HepG2 (cell line): ENCODE measurements around the gene MAPK8IP3. TPM values are rescaled to one million over a fixed set of nuclear protein-coding genes. Genes with fewer than 3 reads are reported as not detected.

Experiments used
- CEBPG ChIP-seq: IDR thresholded peaks from 2 replicates; pipeline ENCODE4 v1.6.1; 2016
- DDIT3 ChIP-seq: sonication (generic); formaldehyde crosslinking; IDR thresholded peaks from 2 replicates; pipeline ENCODE4 v1.4.0; 2020; ENCODE audit warnings: mild to moderate bottlenecking, missing genetic modification reagents
- MED13 ChIP-seq: sonication (generic); formaldehyde crosslinking; IDR thresholded peaks from 2 replicates; pipeline ENCODE4 v1.5.0; 2020; ENCODE audit warnings: missing genetic modification reagents
- MED8 ChIP-seq: sonication (generic); formaldehyde crosslinking; IDR thresholded peaks from 2 replicates; pipeline ENCODE4 v1.8.1; 2023; ENCODE audit warnings: mild to moderate bottlenecking, missing genetic modification reagents; ENCODE audit not compliant: insufficient replicate concordance
- NFIB ChIP-seq: sonication (generic); formaldehyde crosslinking; IDR thresholded peaks from 2 replicates; pipeline ENCODE4 v1.9.0; 2021; ENCODE audit warnings: missing genetic modification reagents, mild to moderate bottlenecking, borderline replicate concordance
- NFKBIZ ChIP-seq: IDR thresholded peaks from 2 replicates; pipeline ENCODE4 v1.6.1; 2018; ENCODE audit warnings: missing genetic modification reagents, missing compliant biosample characterization
- PRMT3 ChIP-seq: sonication (generic); formaldehyde crosslinking; IDR thresholded peaks from 2 replicates; pipeline ENCODE4 v1.8.1; 2022; ENCODE audit warnings: low read depth, mild to moderate bottlenecking, moderate library complexity, missing genetic modification reagents, borderline replicate concordance
- RBM39 ChIP-seq: fragments of 200-400 bp; formaldehyde crosslinking; IDR thresholded peaks from one replicate; pipeline ENCODE4 v1.6.1; 2018; ENCODE audit warnings: antibody characterized with exemption, mild to moderate bottlenecking, low read depth, low read length; ENCODE audit not compliant: poor library complexity, severe bottlenecking
- RFXAP ChIP-seq: sonication (generic); formaldehyde crosslinking; IDR thresholded peaks from 2 replicates; pipeline ENCODE4 v1.4.0; 2020; ENCODE audit warnings: missing genetic modification reagents, borderline replicate concordance
- SAFB2 ChIP-seq: sonication (generic); formaldehyde crosslinking; IDR thresholded peaks from 2 replicates; pipeline ENCODE4 v1.5.1; 2020; ENCODE audit warnings: missing genetic modification reagents, low read depth, mild to moderate bottlenecking, borderline replicate concordance
- SCMH1 ChIP-seq: sonication (generic); formaldehyde crosslinking; IDR thresholded peaks from 2 replicates; pipeline ENCODE4 v1.9.0; 2021; ENCODE audit warnings: missing genetic modification reagents, mild to moderate bottlenecking, borderline replicate concordance
- TEAD2 ChIP-seq: sonication (generic); formaldehyde crosslinking; IDR thresholded peaks from 2 replicates; pipeline ENCODE4 v1.9.0; 2021; ENCODE audit warnings: missing genetic modification reagents
- U2AF1 ChIP-seq: fragments of 200-400 bp; formaldehyde crosslinking; optimal IDR thresholded peaks from 2 replicates; pipeline ENCODE3; 2017; ENCODE audit warnings: mild to moderate bottlenecking, low read depth, low read length
- XBP1 ChIP-seq: sonication (generic); formaldehyde crosslinking; IDR thresholded peaks from 2 replicates; pipeline ENCODE4 v1.5.0; 2020; ENCODE audit warnings: missing genetic modification reagents
- ZFP36L2 ChIP-seq: sonication (generic); formaldehyde crosslinking; IDR thresholded peaks from 2 replicates; pipeline ENCODE4 v1.4.0; 2020; ENCODE audit warnings: missing genetic modification reagents
- ZFX ChIP-seq: sonication (generic); formaldehyde crosslinking; IDR thresholded peaks from 2 replicates; pipeline ENCODE4 v1.4.0; 2020; ENCODE audit warnings: mild to moderate bottlenecking, low read depth, missing genetic modification reagents, moderate library complexity
- ZNF274 ChIP-seq: sonication (generic); formaldehyde crosslinking; IDR thresholded peaks from 2 replicates; pipeline ENCODE4 v1.5.1; 2020; ENCODE audit warnings: mild to moderate bottlenecking, missing genetic modification reagents
- ZNF569 ChIP-seq: sonication (generic); formaldehyde crosslinking; IDR thresholded peaks from 2 replicates; pipeline ENCODE4 v1.5.0; 2020; ENCODE audit warnings: mild to moderate bottlenecking, missing genetic modification reagents, moderate library complexity, borderline replicate concordance
- ZNF619 ChIP-seq: sonication (generic); formaldehyde crosslinking; IDR thresholded peaks from 2 replicates; pipeline ENCODE4 v1.4.0; 2020; ENCODE audit warnings: mild to moderate bottlenecking, missing genetic modification reagents
- polyA plus RNA-seq, 8 experiments: library from polyadenylated mRNA; depleted of rRNA in 3 of 8; stranded (reverse) in 7 of 8; unstranded in 1 of 8; fragments of >200 nt; fragmentation: Illumina TruSeq in 4 of 8; extraction: Trizol in 4 of 8; gene quantifications; 2 replicates each; pipeline versions ENCODE4 v1.2.1 to v1.2.3, GENCODE V29; 2011 to 2016; ENCODE audit warnings: low read depth in 4 of 8, missing spikeins in 1 of 8, mixed read lengths in 1 of 8; ENCODE audit not compliant: insufficient read depth in 1 of 8
- total RNA-seq, 5 experiments: library from RNA; depleted of rRNA; stranded (reverse); fragments of >200 nt; fragmentation: Illumina TruSeq; extraction: Trizol; gene quantifications; 2 replicates each; pipeline ENCODE4 v1.2.3, GENCODE V29; 2016; ENCODE audit warnings: low read depth in 1 of 5
- TF ChIP-seq, protein P1 (sequence below): sonication (generic); formaldehyde crosslinking; IDR thresholded peaks from 2 replicates; pipeline ENCODE4 v1.4.0; 2020; ENCODE audit warnings: missing genetic modification reagents
- TF ChIP-seq, protein P2 (sequence below): sonication (generic); formaldehyde crosslinking; IDR thresholded peaks from 2 replicates; pipeline ENCODE4 v1.4.0; 2020; ENCODE audit warnings: missing genetic modification reagents; ENCODE audit errors: not compliant biosample characterization

MAPK8IP3 gene
- total and polyA plus RNA-seq, 2 of the 13 experiments (the other 11 are each of a cell fraction or from before 2014, with no cell fraction given) = 25.1 to 41.7 TPM

DNA sequence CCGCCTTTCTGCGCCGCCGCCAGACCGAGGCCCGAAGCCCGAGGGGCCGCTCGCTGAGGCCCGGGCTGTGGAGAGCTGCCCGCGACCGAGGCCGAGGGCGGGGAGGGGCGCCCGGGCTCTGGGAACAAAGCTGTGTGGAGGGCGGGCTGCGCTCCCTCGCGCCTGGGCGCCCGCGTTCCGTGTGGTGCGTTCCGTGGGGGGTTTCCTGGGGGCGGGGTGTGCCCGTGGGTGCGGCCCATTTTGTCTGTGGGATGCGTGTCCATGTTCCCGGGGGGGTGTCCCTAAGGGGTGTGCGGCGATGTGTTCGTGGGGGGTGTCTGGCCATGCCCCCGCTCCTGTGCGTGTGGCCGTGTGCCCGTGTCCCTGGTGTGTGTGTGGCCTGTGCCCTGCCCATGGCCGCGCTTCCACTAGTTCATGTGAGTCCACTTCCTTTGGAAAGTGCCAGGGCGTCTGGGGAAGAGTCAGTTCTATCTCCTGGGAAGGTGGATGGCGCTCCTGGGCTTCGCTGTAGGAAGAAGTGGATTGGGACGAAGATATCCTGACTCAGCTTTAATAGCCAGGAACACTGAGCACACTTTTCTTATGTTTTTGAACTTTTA, 27.4 kb upstream of the MAPK8IP3 start (continued):
- TF ChIP-seq, protein P1, sequence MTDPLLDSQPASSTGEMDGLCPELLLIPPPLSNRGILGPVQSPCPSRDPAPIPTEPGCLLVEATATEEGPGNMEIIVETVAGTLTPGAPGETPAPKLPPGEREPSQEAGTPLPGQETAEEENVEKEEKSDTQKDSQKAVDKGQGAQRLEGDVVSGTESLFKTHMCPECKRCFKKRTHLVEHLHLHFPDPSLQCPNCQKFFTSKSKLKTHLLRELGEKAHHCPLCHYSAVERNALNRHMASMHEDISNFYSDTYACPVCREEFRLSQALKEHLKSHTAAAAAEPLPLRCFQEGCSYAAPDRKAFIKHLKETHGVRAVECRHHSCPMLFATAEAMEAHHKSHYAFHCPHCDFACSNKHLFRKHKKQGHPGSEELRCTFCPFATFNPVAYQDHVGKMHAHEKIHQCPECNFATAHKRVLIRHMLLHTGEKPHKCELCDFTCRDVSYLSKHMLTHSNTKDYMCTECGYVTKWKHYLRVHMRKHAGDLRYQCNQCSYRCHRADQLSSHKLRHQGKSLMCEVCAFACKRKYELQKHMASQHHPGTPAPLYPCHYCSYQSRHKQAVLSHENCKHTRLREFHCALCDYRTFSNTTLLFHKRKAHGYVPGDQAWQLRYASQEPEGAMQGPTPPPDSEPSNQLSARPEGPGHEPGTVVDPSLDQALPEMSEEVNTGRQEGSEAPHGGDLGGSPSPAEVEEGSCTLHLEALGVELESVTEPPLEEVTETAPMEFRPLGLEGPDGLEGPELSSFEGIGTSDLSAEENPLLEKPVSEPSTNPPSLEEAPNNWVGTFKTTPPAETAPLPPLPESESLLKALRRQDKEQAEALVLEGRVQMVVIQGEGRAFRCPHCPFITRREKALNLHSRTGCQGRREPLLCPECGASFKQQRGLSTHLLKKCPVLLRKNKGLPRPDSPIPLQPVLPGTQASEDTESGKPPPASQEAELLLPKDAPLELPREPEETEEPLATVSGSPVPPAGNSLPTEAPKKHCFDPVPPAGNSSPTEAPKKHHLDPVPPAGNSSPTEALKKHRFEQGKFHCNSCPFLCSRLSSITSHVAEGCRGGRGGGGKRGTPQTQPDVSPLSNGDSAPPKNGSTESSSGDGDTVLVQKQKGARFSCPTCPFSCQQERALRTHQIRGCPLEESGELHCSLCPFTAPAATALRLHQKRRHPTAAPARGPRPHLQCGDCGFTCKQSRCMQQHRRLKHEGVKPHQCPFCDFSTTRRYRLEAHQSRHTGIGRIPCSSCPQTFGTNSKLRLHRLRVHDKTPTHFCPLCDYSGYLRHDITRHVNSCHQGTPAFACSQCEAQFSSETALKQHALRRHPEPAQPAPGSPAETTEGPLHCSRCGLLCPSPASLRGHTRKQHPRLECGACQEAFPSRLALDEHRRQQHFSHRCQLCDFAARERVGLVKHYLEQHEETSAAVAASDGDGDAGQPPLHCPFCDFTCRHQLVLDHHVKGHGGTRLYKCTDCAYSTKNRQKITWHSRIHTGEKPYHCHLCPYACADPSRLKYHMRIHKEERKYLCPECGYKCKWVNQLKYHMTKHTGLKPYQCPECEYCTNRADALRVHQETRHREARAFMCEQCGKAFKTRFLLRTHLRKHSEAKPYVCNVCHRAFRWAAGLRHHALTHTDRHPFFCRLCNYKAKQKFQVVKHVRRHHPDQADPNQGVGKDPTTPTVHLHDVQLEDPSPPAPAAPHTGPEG (CRISPR knock-in tag) = no peak
- TF ChIP-seq ZNF274 (peak; percentile 61; the same call in 1 of the 2 replicates), ZNF619 (CRISPR knock-in tag) (no peak), MED8 (CRISPR knock-in tag) (no peak), NFIB (CRISPR knock-in tag) (no peak), MED13 (CRISPR knock-in tag) (no peak), SAFB2 (CRISPR knock-in tag) (peak; percentile 69; the same call in 1 of the 2 replicates), ZNF569 (CRISPR knock-in tag) (no peak), CEBPG (no peak), NFKBIZ (no peak), PRMT3 (CRISPR knock-in tag) (no peak), U2AF1 (no peak), SCMH1 (no peak), ZFX (CRISPR knock-in tag) (peak; percentile 67; the same call in 1 of the 2 replicates), RBM39 (peak; percentile 45), TEAD2 (CRISPR knock-in tag) (no peak), RFXAP (CRISPR knock-in tag) (no peak), XBP1 (no peak), DDIT3 (CRISPR knock-in tag) (no peak), ZFP36L2 (CRISPR knock-in tag) (no peak)
- TF ChIP-seq, protein P2, sequence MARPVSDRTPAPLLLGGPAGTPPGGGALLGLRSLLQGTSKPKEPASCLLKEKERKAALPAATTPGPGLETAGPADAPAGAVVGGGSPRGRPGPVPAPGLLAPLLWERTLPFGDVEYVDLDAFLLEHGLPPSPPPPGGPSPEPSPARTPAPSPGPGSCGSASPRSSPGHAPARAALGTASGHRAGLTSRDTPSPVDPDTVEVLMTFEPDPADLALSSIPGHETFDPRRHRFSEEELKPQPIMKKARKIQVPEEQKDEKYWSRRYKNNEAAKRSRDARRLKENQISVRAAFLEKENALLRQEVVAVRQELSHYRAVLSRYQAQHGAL (CRISPR knock-in tag) = no peak
